Inflammatory macrophage treated with lipopolysaccharide for 4 hours (primary cell): ENCODE measurements around the gene VOPP1.

Experiments used
- DNase-seq: peaks from one replicate; pipeline ENCODE4 v3.0.0-alpha.2; 2020

The VOPP1 gene

DNA sequence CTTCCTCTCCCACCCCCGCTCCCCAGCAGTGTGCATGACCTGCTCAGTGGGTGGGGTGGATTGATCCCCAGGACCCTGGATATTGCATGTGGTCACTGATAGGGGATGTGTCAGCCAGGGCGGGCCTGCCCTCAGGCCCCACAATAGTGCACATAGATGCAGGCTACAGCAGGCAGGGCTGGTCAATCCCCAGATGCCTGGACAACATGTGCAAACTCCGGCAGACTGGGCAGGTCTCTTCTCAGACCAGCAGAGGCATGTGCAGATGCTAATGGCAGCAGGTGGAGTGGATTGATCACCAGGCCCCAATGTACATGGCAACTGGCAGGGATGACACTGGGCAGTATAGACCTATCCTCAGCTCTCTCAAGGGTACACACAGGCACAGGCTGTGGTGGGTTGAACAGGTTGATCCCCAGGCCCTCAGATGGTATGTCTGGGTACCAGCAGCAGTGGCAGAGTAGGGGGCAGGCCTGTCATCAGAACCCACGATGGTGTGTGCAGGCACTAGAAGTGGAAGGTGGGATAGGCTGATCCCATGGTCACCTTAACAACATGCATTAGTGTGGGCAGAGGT, 108.5 kb downstream of the VOPP1 start:
- no peak for DNase-seq

DNA sequence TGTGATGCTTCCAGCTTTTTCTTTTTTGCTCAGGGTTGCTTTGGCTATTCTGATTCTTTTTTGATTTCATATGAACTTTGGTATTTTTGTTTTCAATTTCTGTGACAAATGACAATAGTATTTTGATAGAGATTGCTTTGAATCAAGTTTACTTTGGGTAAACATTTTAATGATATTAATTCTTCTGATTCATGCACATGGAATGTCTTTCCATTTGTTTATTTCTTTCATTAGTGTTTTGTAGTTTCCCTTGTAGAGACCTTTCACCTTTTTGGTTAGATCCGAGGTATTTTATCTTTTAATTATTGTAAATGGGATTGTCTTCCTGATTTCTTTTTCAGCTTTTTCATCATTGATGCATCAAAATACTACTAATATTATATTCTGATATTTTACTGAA, 114.0 kb downstream of the VOPP1 start:
- DNase-seq = no peak

DNA sequence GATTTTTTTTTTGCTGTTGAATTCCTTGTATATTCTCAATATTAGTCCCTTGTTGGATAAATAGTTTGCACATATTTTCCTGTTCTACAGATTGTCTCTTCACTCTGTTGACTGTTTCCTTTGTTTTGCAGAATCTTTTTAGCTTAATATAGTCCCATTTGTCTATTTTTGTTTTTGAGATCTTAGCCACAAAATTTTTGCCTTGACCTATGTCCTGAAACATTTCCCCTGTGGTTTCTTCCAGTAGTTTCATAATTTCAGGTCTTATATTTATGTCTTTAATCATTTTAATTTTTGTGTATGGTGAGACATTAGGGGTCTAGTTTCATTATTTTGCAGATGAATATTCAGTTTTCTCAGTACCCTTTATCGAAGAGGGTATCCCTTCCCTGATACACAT, 114.5 kb downstream of the VOPP1 start:
- no peak for DNase-seq

DNA sequence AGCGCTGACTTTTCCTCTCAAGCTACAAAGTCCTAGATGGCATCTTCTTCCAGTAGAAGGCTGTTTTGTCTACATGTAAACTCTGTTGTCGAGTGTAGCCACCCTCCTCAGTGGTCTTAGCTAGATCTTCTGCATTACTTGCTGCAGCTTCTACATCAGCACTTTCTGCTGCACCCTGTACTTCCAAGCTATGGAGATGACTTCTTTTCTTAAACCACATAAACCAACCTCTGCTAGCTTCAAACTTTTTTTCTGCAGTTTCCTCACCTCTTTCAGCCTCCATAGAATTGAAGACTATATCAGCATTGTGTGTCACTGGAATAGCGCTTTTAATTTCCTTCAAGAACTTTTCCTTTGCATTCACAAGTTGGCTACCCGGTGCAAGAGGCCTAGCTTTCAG, 119.3 kb downstream of the VOPP1 start:
- DNase-seq = no peak

DNA sequence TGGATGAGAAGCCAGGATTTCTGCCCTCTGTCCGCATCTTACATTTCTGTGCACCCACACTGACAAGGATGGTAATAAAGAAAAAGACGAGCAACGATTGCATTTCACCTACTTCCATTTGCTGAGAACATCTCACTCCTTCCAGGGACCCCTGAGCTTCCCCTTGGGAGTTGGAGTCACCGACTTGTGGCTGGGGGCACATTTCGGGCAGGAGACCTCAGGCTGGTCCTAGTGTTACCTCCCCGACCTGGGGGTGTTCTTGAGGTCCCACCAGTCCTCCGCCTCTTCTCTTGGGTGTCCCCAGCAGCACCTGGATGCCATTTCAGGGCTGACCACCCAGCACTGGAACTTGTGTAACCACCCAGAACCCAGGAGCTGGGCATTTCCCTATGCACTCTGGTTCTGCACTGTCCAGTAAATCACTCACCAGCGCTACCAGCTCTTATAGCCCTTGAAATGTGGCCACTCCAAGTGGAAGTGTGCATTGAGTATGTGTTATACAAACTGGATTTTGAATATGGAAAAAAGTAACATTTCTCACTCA, 122.2 kb downstream of the VOPP1 start:
- DNase-seq = no peak

DNA sequence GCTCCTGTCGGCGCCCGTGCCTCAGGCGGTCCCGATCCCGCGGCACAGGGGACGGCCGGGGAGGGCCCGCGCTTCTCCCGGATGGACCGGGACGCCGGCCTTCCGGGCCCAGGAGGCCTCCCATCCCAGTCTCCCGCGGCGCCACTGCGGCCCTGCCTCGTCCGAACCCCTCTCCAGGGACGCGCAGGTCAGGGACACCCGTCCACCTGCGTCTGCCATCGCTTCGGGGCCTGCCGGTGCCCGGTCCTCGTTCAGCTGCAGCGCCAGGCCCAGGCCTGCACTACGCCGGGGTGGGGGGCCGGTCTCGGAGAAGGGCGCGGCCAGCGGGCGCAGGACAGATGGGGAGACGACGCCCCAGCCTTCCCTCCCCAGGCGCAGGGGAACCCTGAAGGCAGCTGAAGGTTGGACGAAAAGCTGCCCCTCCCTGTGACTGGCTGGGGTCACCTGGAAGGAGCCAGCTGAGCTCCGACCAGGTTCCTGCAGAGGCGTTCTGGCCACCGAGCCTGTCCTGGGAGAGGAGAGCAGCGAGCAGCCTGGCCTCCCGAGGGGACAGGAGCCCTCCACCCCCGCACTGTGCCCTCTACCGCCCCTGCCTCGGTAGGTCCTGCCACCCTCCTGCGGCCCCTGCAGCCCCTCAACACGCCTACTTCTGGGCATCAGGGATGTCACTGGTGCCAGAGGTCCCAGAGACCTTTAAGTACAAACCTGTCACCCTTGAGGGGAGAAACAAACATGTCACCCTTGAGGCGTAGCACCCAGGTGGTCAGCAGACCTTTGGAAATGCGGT, 122.9 kb downstream of the VOPP1 start:
- no peak for DNase-seq

DNA sequence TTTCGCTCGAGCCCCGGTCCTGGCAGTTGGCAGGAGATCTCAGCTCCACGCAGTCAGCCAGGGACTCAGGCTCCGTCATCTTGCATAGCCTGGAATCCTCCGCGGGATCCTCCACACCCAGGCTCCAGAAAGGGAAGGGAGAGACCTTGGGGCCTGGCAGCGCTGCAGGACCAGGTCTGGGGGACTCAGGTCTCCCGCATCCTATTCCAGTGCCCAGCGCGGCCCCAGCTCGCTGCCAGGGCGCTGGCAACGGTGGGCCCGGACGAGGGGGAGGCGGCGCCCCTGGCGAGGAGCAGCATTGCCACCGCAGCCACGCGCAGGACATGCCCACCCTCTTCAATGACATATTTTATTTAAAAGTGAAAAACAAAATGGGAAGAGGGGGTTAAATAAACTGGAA, 123.8 kb downstream of the VOPP1 start:
- DNase-seq = no peak

DNA sequence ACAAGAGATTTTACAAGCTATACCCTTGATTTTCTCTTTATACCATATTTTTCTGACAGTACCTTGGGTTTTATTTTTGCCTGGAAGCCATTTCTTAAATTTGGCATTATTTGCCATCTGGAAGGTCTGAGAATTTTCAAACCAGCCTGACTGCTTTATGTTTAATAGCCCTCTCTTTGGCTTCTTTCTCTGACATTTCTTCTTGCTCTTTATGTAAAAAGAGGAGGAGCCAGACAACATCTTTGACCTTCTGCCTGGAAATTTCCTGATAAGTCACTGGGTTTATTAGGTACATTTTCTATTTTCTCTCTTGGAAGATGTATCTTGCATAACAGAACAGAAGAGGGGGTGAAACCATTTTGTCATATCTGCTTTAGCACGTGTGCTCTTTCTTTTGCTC, 127.5 kb downstream of the VOPP1 start:
- no peak for DNase-seq

DNA sequence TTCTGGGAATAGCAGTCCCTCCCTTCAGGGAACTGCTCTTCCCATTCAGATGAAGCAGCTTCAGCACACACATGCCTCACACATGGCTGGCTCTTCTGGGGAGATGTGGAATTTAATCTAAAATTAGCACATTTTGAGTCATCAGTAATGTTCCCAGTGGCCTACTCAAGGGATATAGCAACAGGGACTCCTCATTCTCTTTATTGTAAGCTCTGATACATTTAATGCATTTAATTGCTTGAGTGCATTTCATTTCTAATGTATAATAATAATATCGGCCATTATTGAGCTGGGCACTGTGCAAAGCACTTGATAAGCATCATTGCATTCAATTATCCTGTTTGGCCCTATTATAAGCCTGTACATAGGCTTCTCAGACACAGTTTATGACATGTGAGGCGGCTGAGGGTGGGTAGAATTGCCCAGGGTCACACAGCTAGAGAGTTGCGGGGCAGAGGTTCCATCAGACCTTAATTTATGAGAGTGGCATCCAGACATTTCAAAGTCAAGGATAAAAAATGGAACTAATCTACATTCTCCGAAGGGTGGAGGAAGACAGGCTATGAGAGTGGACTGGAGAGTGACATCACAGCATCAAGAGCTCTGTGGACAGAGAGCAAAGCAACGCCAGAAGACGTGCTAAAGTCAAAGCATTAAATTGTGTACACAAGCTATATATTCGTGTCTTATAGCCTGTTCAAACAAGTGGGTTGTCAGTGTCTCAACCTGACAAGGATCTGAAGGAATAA, 130.4 kb downstream of the VOPP1 start:
- DNase-seq = no peak

DNA sequence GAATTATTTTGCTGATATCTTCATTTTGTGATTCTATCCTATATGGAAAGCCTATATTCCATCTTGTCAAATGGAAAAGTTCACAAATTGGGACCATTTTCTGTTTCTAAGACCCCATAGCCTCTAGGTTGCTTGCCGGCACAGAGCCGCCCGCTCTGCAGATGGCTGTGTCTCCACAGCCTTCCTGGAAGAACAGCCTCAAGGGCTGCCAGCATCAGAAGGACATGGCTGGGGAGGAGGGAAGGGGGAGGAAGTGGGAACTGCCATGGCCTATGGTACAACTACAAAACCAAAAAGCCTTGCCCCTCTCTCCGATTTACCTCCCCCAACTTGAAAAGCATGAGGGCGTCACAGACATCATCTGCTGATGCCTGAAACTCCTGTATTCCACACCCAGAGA, 131.3 kb downstream of the VOPP1 start:
- DNase-seq = no peak

DNA sequence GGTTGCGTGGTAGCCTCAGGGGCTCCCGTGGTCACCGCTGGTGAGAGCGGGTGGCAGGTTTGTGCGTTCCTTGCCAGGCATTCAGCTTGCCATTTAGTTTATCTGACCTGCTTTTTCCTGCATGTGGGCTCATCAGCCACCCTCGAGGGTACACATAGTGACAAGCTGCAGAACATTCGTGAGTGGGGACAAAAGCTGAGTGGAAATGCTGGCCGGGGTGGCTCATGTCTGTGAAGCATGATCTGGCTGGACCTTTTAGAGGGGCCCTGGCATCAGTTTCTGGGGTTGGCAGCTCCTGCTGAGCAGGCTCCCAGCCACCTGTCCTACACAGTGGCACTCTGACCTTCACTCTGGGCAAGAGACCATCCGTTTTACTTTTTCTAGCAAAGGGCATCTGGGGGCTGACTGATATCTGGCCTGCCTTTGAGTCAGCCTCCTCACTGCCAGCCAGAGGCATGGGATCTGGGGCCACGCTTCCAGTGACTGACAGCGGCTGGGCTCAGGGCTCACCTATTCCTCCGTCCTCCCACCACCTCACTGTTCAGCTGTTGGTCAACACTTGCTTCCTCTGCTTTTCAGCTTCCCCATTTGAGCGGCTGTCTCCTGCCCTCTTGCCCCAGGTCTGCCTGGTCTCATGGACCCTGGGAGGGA, 132.1 kb downstream of the VOPP1 start:
- DNase-seq = no peak

DNA sequence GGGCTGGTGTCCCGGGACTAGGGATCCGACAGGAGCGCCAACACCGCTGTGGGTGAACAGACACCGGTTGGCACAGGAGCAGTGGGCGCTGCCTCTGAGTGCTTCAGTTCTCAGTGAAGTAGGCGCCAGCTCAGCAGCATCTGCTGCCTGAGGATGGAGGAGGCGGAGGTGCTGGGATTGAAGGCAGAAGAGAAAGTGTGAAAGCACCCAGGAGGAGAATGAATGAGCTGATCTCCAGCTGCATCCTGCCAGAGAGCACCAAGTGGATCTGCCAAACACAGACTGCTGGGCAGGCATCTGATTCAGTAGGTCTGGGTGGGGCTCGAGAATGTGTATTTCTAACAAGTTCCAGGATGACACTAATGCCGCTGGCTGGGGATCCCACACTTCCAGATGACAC, 132.7 kb downstream of the VOPP1 start:
- no peak for DNase-seq

DNA sequence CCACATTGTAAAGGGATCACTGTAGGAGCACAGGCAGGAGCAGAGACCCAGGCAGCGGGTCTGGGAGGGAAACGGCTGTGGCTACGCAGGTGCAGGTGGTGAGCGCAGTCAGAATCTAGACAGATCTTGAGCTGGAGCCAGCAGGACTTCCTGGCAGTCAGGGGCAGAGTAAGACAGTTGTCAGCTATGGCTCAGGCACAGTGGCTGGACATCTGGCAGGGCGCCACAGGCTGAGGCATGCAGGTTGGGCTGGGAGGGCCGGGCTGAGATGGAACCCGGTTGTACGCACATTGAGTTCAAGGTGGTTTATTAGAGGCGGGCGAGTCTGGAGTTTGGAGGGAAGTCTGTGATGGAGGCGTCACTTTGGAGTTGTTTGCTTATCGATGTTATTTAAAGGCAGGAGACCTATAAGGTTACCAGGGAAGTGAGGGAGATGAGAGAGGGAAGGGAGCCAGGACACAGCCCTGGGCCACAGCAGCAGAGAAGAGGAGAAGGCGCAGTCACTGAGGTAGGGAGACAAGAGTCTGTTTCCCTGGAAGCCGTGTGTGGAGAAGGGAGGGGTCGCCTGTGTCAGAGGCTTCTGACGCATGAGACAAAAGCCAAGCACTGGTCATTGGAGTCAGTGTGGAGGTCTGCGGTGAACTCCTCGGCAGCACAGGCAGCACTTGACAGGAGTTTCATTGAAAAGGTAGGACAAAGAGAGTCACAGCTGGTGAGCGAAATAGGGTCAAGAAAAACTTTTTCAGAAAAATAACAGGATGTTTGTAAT, 133.4 kb downstream of the VOPP1 start:
- no peak for DNase-seq

DNA sequence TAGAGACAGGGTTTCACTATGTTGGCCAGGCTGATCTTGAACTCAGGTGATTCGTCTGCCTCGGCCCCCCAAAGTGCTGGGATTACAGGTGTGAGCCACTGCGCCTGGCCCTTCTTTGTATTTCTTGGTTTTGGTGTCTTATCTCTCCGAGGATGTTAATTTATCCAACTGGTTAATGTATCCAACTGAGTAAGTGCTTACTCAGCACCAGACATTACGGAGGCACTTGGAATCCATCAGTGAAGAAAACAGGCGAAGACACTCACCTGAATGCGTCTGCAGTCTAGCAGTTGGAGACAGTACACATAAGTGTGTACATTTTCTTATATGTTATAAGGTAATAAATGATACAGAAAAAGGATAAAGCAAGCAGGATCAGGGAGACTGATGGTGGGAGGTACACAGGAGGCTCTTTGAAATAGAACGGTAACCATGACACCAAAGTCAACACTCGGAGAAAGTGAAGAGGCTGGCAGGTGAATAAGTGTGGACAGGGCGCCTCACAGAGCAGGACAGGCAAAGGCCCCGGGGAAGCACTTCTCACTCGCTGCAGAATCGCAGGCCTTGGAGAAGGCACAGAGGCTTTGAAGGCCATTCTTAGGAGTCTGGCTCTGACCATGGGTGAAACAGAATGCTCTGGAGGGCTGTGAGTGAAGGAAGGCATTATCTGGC, 134.1 kb downstream of the VOPP1 start:
- no peak for DNase-seq

DNA sequence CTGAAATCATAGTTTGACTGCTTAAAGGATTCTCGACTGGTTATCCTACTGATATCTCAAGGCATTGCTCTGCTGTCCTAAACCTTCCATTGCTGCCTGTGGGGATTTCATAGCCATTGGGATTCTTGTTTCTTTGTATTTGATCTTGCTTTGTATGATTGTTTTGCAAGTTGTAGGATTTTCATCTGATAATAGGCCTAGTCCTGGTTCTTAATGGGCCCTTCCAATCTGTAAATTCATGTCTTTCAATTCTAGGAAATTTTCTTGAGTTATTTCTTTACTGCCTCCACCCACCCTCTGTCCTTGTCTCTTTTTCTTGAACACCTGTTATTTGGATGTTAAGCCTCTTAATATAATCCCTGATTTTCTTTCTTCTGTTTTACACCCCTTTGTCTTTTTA, 134.9 kb downstream of the VOPP1 start:
- no peak for DNase-seq

DNA sequence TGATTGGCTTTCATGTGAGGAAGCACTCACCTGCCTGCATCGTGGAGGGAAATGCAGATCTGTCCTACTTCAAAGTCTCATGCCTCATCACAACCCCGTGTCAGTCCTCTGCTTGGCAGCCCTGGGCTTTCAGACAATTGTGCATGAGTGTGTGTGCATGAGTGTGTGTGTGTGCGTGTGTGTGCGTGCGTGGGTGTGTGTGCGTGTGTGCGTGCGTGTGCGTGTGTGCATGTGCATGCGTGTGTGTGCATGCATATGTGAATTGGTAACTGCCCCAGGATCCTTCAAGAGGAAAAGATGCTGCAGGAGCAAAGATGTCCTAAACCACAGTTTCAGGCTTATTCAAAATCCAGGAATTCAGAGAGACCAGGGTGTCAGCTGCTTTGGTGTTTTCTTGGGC, 135.8 kb downstream of the VOPP1 start:
- DNase-seq = no peak

DNA sequence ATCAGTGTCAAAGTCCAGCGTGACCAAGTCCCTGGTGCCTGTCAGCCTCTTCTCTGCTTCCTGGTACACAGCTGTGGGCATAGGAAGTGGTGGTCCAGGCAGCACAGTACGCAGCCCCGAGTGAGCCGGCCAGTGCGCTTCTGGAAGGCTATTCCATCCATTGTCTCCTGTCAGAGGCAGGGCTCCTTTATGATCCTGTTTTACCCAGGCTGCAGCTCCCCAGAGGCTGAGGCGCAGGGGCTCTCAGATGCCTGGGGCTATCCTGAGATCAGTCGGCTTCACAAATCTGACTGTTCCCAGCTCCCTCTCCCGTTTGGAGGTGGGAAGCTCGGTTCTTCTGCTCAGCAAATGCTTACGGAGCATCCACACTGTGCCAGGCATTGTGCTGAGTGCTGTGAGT, 136.8 kb downstream of the VOPP1 start:
- DNase-seq = no peak

DNA sequence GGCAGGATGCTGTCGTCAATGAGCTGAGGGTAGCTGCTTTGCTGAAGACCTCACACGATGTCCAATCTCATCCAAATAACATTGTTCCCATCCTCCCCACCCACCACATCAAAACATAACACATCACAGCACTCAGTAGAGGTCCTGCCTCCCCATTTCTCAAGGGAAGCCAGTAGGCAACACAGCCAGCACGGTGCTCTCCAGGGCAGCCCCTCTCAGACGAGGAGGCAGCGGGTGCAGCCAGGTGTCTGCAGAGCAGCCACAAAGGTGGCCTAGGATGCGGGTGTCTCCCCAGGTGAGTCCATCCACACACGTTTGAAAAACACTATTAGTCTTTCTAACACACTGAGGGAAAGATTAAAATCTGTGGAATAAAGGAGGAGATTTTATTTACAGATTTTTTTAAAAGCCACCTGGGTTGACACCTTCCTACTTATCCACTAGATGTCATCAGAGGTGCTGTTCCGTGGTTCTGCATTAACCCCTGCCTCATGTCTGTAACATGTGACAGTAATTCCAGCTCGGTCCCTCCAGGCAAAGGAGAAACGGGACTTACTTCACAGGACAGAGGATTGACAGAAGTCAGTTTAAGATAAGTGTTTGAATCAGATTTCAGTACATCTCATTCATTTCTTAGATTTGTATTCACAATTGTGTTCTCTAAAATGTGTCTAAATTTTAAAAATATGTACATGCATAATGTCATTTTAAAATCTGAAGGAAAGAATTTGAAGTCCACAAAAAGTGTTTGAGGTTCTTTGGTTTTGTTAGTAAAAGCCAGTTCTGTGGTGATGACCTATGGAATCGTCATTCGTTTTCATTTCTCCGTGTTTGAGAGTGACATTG, 139.1 kb downstream of the VOPP1 start:
- peak; percentile 11 for DNase-seq

DNA sequence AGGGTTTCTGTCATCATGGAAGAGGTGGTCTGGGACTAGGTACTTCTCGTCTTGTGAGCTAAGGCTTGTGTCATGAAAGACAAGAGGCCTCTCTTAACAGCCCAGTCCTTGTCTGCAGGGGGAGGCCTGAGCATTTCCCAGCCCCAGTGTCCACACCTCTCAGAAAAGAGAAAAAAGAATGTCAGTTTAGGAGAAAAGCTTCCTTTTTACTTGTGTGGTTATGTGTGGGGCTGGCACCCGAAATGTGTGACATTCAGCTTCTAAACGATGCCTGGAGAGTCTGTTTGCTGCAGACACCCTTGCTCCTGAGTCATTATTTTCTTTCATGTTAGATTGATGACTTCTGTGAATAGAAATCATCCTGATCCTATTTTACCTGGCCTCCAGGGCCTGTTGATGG, 139.8 kb downstream of the VOPP1 start:
- no peak for DNase-seq

DNA sequence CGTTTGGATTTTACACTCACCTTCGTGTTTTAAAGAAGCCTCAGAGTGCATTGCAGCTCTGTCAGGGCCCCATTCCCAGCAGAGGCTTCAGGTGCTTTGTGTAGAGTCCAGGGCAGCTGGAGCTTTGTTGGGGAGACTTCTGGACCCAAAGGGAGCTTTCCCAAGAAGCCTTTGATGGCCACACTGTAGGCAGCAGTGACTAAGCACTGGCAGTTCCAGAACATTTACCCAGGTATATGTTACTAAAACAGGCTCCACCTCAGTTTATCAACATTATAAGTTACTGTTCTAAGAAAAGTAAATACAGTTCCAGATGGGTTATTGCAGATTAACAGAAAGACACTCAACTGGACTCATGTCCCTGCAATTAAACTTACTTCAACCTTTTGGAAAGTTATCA, 140.4 kb downstream of the VOPP1 start:
- no peak for DNase-seq
